Measurements from ENCODE around the gene USP37. TPM values are rescaled to one million over a fixed set of nuclear protein-coding genes. Genes with fewer than 3 reads are reported as not detected.
A peak's percentile ranks its signal among the peaks of the same experiment; 100 is the strongest.

The USP37 gene
- total and polyA plus RNA-seq, 4 experiments from 2014 or later = 8.5 to 29.1 (median 19.6) TPM

- H3K4me3 ChIP-seq (ENCODE audit: low read length in 2 of 2) = no peak overlapping the region
- H3K4me1 Mint-ChIP-seq = peaks cover 0 to 3% (median 1%) of the 10 kb centered on the region in 4 donors
- ChIA-PET CTCF (ENCODE audit: partially characterized antibody) (no interaction called here), POLR2A (ENCODE audit: partially characterized antibody) (no interaction called here)
- no peak for DNase-seq
- H3K4me3 Mint-ChIP-seq = no peak overlapping the region
- H3K27me3 ChIP-seq (ENCODE audit: insufficient read depth, low read length) = no peaks in the 10 kb centered on the region
- H3K27ac ChIP-seq (ENCODE audit: low read depth, low read length) = no peak overlapping the region
- no peaks in the 10 kb centered on the region for H3K9me3 ChIP-seq (ENCODE audit: control insufficient read depth in 1 of 2, low read length in 2 of 2)
- no peak overlapping the region for H3K27ac Mint-ChIP-seq
- H3K27me3 Mint-ChIP-seq = no peaks in the 10 kb centered on the region
- intact Hi-C loops (cut with micrococcal nuclease) = no loop called here
- peaks cover 11 to 16% of the 10 kb centered on the region in 2 donors for H3K36me3 Mint-ChIP-seq
- peaks cover 7% of the 10 kb centered on the region for H3K36me3 ChIP-seq (ENCODE audit: insufficient read depth, low read length)
- no peaks in the 10 kb centered on the region for H3K4me1 ChIP-seq (ENCODE audit: insufficient read depth, low read length)
- no peaks in the 10 kb centered on the region for H3K9me3 Mint-ChIP-seq
Measured at GRCh38 chr2:218447072-218447471, 121.1 kb downstream of the USP37 start.

GRCh38 chr2:218446547-218446946, 121.6 kb downstream of the USP37 start:
- ChIA-PET POLR2A (ENCODE audit: partially characterized antibody) (no interaction called here), CTCF (ENCODE audit: partially characterized antibody) (no interaction called here)
- Histone ChIP-seq H3K27ac (ENCODE audit: low read depth, low read length) (no peak overlapping the region), H3K27me3 (ENCODE audit: insufficient read depth, low read length) (no peaks in the 10 kb centered on the region), H3K9me3 (ENCODE audit: control insufficient read depth in 1 of 2, low read length in 2 of 2) (no peaks in the 10 kb centered on the region), H3K36me3 (ENCODE audit: insufficient read depth, low read length) (peaks cover 7% of the 10 kb centered on the region), H3K4me1 (ENCODE audit: insufficient read depth, low read length) (no peaks in the 10 kb centered on the region), H3K4me3 (ENCODE audit: low read length in 2 of 2) (no peak overlapping the region)
- intact Hi-C loops (cut with micrococcal nuclease) = no loop called here
- Mint-ChIP-seq H3K4me3 (no peak overlapping the region), H3K27ac (no peak overlapping the region), H3K9me3 (no peaks in the 10 kb centered on the region), H3K27me3 (no peaks in the 10 kb centered on the region), H3K36me3 (peaks cover 11 to 16% of the 10 kb centered on the region in 2 donors), H3K4me1 (peaks cover 0 to 3% (median 1%) of the 10 kb centered on the region in 4 donors)
- no peak for DNase-seq

DNA sequence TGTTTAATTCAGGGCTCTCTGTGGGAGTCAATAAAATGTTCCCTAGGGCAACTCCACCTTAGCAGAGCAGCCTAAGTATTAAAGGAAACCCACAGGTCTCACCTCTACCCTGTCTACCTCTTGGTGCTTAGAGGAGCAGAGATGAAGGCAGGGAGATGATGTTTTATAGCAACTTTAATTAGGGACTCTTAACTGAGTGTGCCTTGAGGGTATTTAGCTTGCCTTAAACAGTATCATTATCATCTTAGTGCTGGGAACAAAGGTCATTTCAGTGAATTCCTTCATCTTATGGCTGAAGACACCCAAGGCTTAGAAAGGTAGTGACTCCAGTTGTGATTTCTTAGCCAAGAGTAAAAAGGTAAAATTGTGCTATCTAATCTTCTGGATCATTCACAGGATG, 122.5 kb downstream of the USP37 start:
- intact Hi-C loops (cut with micrococcal nuclease) = no loop called here
- Mint-ChIP-seq H3K4me3 (no peak overlapping the region), H3K27me3 (no peaks in the 10 kb centered on the region), H3K27ac (peak overlapping the region in 1 of 7 donors; percentile 18), H3K4me1 (peaks cover 0 to 3% (median 1%) of the 10 kb centered on the region in 4 donors), H3K36me3 (peaks cover 11 to 16% of the 10 kb centered on the region in 2 donors), H3K9me3 (no peaks in the 10 kb centered on the region)
- no peaks in the 10 kb centered on the region for H3K27me3 ChIP-seq (ENCODE audit: insufficient read depth, low read length)
- no peak overlapping the region for H3K27ac ChIP-seq (ENCODE audit: low read depth, low read length)
- DNase-seq = no peak
- H3K36me3 ChIP-seq (ENCODE audit: insufficient read depth, low read length) = peaks cover 7% of the 10 kb centered on the region
- no peak overlapping the region for H3K4me3 ChIP-seq (ENCODE audit: low read length in 2 of 2)
- ChIA-PET CTCF (ENCODE audit: partially characterized antibody) (interaction anchor here (0.8 to 1.4 kb wide), 2 partner anchors 14 to 17 kb away, joined by 3 to 4 read pairs; no protein-coding TSS in a partner anchor), POLR2A (ENCODE audit: partially characterized antibody) (no interaction called here)
- H3K9me3 ChIP-seq (ENCODE audit: control insufficient read depth in 1 of 2, low read length in 2 of 2) = no peaks in the 10 kb centered on the region
- no peaks in the 10 kb centered on the region for H3K4me1 ChIP-seq (ENCODE audit: insufficient read depth, low read length)

- no peak overlapping the region for H3K4me3 ChIP-seq (ENCODE audit: low read length in 2 of 2)
- peak overlapping the region in 1 of 7 donors; percentile 47 for H3K27ac Mint-ChIP-seq
- CTCF ChIA-PET (ENCODE audit: partially characterized antibody) = interaction anchor here (1.4 kb wide), 1 partner anchor 18 kb away, joined by 3 read pairs; no protein-coding TSS in a partner anchor
- H3K4me1 Mint-ChIP-seq = peaks cover 0 to 3% (median 2%) of the 10 kb centered on the region in 4 donors
- H3K27me3 ChIP-seq (ENCODE audit: insufficient read depth, low read length) = no peaks in the 10 kb centered on the region
- no peaks in the 10 kb centered on the region for H3K9me3 Mint-ChIP-seq
- H3K4me3 Mint-ChIP-seq = no peak overlapping the region
- intact Hi-C loops (cut with micrococcal nuclease) = no loop called here
- POLR2A ChIA-PET (ENCODE audit: partially characterized antibody) = no interaction called here
- H3K9me3 ChIP-seq (ENCODE audit: control insufficient read depth in 1 of 2, low read length in 2 of 2) = no peaks in the 10 kb centered on the region
- DNase-seq = no peak
- H3K27ac ChIP-seq (ENCODE audit: low read depth, low read length) = no peak overlapping the region
- H3K36me3 Mint-ChIP-seq = peaks cover 10 to 11% of the 10 kb centered on the region in 2 donors
- no peaks in the 10 kb centered on the region for H3K4me1 ChIP-seq (ENCODE audit: insufficient read depth, low read length)
- peaks cover 7% of the 10 kb centered on the region for H3K36me3 ChIP-seq (ENCODE audit: insufficient read depth, low read length)
- H3K27me3 Mint-ChIP-seq = no peaks in the 10 kb centered on the region
Measured at GRCh38 chr2:218444692-218445357, 123.3 kb downstream of the USP37 start.

GRCh38 chr2:218438596-218438995, 129.6 kb downstream of the USP37 start:
- no peaks in the 10 kb centered on the region for H3K27me3 Mint-ChIP-seq
- H3K4me3 ChIP-seq (ENCODE audit: low read length in 2 of 2) = no peak overlapping the region
- ChIA-PET POLR2A (ENCODE audit: partially characterized antibody) (no interaction called here), CTCF (ENCODE audit: partially characterized antibody) (no interaction called here)
- H3K4me1 Mint-ChIP-seq = peaks cover 0 to 2% (median under 1%) of the 10 kb centered on the region in 4 donors
- H3K36me3 Mint-ChIP-seq = no peaks in the 10 kb centered on the region
- H3K4me3 Mint-ChIP-seq = no peak overlapping the region
- H3K27ac Mint-ChIP-seq = peak overlapping the region in 2 of 7 donors; percentile 64 to 68
- DNase-seq = no peak
- no peaks in the 10 kb centered on the region for H3K36me3 ChIP-seq (ENCODE audit: insufficient read depth, low read length)
- H3K9me3 ChIP-seq (ENCODE audit: control insufficient read depth in 1 of 2, low read length in 2 of 2) = no peaks in the 10 kb centered on the region
- peaks cover 0 to 2% (median 0%) of the 10 kb centered on the region in 8 donors for H3K9me3 Mint-ChIP-seq
- no peaks in the 10 kb centered on the region for H3K4me1 ChIP-seq (ENCODE audit: insufficient read depth, low read length)
- H3K27me3 ChIP-seq (ENCODE audit: insufficient read depth, low read length) = no peaks in the 10 kb centered on the region
- H3K27ac ChIP-seq (ENCODE audit: low read depth, low read length) = no peak overlapping the region
- intact Hi-C loops (cut with micrococcal nuclease) = no loop called here

GRCh38 chr2:218437969-218438368, 130.2 kb downstream of the USP37 start:
- Histone ChIP-seq H3K4me1 (ENCODE audit: insufficient read depth, low read length) (no peaks in the 10 kb centered on the region), H3K9me3 (ENCODE audit: control insufficient read depth in 1 of 2, low read length in 2 of 2) (no peaks in the 10 kb centered on the region), H3K27me3 (ENCODE audit: insufficient read depth, low read length) (no peaks in the 10 kb centered on the region), H3K4me3 (ENCODE audit: low read length in 2 of 2) (no peak overlapping the region), H3K27ac (ENCODE audit: low read depth, low read length) (no peak overlapping the region), H3K36me3 (ENCODE audit: insufficient read depth, low read length) (no peaks in the 10 kb centered on the region)
- peak overlapping the region in 4 of 7 donors; percentile 32 to 69 (median 56) for H3K27ac Mint-ChIP-seq
- peaks cover 0 to 2% (median under 1%) of the 10 kb centered on the region in 4 donors for H3K4me1 Mint-ChIP-seq
- DNase-seq = no peak
- ChIA-PET POLR2A (ENCODE audit: partially characterized antibody) (no interaction called here), CTCF (ENCODE audit: partially characterized antibody) (no interaction called here)
- no peak overlapping the region for H3K4me3 Mint-ChIP-seq
- no peaks in the 10 kb centered on the region for H3K27me3 Mint-ChIP-seq
- H3K36me3 Mint-ChIP-seq = no peaks in the 10 kb centered on the region
- peaks cover 0 to 2% (median 0%) of the 10 kb centered on the region in 8 donors for H3K9me3 Mint-ChIP-seq
- intact Hi-C loops (cut with micrococcal nuclease) = no loop called here

DNA sequence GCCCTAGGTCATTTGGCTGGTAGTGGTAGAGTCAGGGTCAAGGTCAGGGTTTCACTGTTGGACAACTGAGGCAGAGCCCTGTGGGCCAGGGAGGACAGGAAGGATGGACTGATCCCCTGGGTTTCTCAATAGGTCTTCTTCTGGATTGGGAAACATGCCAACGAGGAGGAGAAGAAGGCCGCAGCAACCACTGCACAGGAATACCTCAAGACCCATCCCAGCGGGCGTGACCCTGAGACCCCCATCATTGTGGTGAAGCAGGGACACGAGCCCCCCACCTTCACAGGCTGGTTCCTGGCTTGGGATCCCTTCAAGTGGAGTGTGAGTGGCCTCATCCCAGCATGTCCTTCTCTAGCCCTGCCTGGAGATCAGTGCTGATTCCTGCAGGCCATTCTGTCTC, 131.2 kb downstream of the USP37 start:
- Mint-ChIP-seq H3K27me3 (no peaks in the 10 kb centered on the region), H3K36me3 (no peaks in the 10 kb centered on the region), H3K27ac (no peak overlapping the region), H3K4me1 (peaks cover 0 to 3% (median under 1%) of the 10 kb centered on the region in 4 donors), H3K9me3 (peaks cover 0 to 2% (median 0%) of the 10 kb centered on the region in 8 donors), H3K4me3 (peak overlapping the region in 1 of 8 donors; percentile 12)
- no peaks in the 10 kb centered on the region for H3K36me3 ChIP-seq (ENCODE audit: insufficient read depth, low read length)
- POLR2A ChIA-PET (ENCODE audit: partially characterized antibody) = no interaction called here
- no peaks in the 10 kb centered on the region for H3K27me3 ChIP-seq (ENCODE audit: insufficient read depth, low read length)
- no peak for DNase-seq
- H3K27ac ChIP-seq (ENCODE audit: low read depth, low read length) = no peak overlapping the region
- no peaks in the 10 kb centered on the region for H3K4me1 ChIP-seq (ENCODE audit: insufficient read depth, low read length)
- intact Hi-C loops (cut with micrococcal nuclease) = no loop called here
- H3K4me3 ChIP-seq (ENCODE audit: low read length in 2 of 2) = no peak overlapping the region
- no peaks in the 10 kb centered on the region for H3K9me3 ChIP-seq (ENCODE audit: control insufficient read depth in 1 of 2, low read length in 2 of 2)
- CTCF ChIA-PET (ENCODE audit: partially characterized antibody) = no interaction called here
